Measurements from ENCODE around the gene ADRA2B. TPM values are rescaled to one million over a fixed set of nuclear protein-coding genes. Genes with fewer than 3 reads are reported as not detected.

The ADRA2B gene
- total and polyA plus RNA-seq, 2 experiments from 2014 or later = 28.5 to 61.8 TPM

- no peak overlapping the region for H3K27ac ChIP-seq
- H3K27me3 ChIP-seq = peaks cover 21% of the 10 kb centered on the region
- no peaks in the 10 kb centered on the region for H3K9me3 ChIP-seq (ENCODE audit: low read depth)
- H3K4me3 ChIP-seq = no peak overlapping the region
- no peaks in the 10 kb centered on the region for H3K36me3 ChIP-seq
- no peak for TF ChIP-seq CTCF (IDR thresholded peaks at IDR 0.05; ENCODE audit: low read depth, low read length)
- DNase-seq (ENCODE audit: low read depth in 1 of 2, low spot score in 1 of 2) = no peak
- no peaks in the 10 kb centered on the region for H3K4me1 ChIP-seq (ENCODE audit: low read depth)
Observed at GRCh38 chr2:96135171-96135570, 18.8 kb upstream of the ADRA2B start.

GRCh38 chr2:96134421-96134820 is 18.1 kb upstream of the ADRA2B start:
- no peak overlapping the region for H3K4me3 ChIP-seq
- no peaks in the 10 kb centered on the region for H3K36me3 ChIP-seq
- no peaks in the 10 kb centered on the region for H3K4me1 ChIP-seq (ENCODE audit: low read depth)
- DNase-seq (ENCODE audit: low read depth in 1 of 2, low spot score in 1 of 2) = no peak
- no peaks in the 10 kb centered on the region for H3K9me3 ChIP-seq (ENCODE audit: low read depth)
- H3K27me3 ChIP-seq = peaks cover 25% of the 10 kb centered on the region
- H3K27ac ChIP-seq = no peak overlapping the region
- no peak for TF ChIP-seq CTCF (IDR thresholded peaks at IDR 0.05; ENCODE audit: low read depth, low read length)

- H3K4me3 ChIP-seq = no peak overlapping the region
- no peak for DNase-seq (ENCODE audit: low read depth in 1 of 2, low spot score in 1 of 2)
- peaks cover 34% of the 10 kb centered on the region for H3K27me3 ChIP-seq
- no peak overlapping the region for H3K27ac ChIP-seq
- TF ChIP-seq CTCF (IDR thresholded peaks at IDR 0.05; ENCODE audit: low read depth, low read length) = no peak
- no peaks in the 10 kb centered on the region for H3K36me3 ChIP-seq
- no peaks in the 10 kb centered on the region for H3K9me3 ChIP-seq (ENCODE audit: low read depth)
- no peaks in the 10 kb centered on the region for H3K4me1 ChIP-seq (ENCODE audit: low read depth)
Observed at GRCh38 chr2:96131813-96132745, 15.7 kb upstream of the ADRA2B start.

- Histone ChIP-seq H3K4me1 (ENCODE audit: low read depth) (no peaks in the 10 kb centered on the region), H3K36me3 (no peaks in the 10 kb centered on the region), H3K27ac (no peak overlapping the region), H3K4me3 (no peak overlapping the region), H3K27me3 (peaks cover 35% of the 10 kb centered on the region), H3K9me3 (ENCODE audit: low read depth) (no peaks in the 10 kb centered on the region)
- no peak for DNase-seq (ENCODE audit: low read depth in 1 of 2, low spot score in 1 of 2)
- no peak for TF ChIP-seq CTCF (IDR thresholded peaks at IDR 0.05; ENCODE audit: low read depth, low read length)
Observed at GRCh38 chr2:96131152-96131812, 14.9 kb upstream of the ADRA2B start.

GRCh38 chr2:96130483-96130882 is 14.1 kb upstream of the ADRA2B start:
- no peak for DNase-seq (ENCODE audit: low read depth in 1 of 2, low spot score in 1 of 2)
- H3K27ac ChIP-seq = no peak overlapping the region
- no peaks in the 10 kb centered on the region for H3K4me1 ChIP-seq (ENCODE audit: low read depth)
- H3K9me3 ChIP-seq (ENCODE audit: low read depth) = no peaks in the 10 kb centered on the region
- peaks cover 34% of the 10 kb centered on the region for H3K27me3 ChIP-seq
- no peak for TF ChIP-seq CTCF (IDR thresholded peaks at IDR 0.05; ENCODE audit: low read depth, low read length)
- H3K36me3 ChIP-seq = no peaks in the 10 kb centered on the region
- no peak overlapping the region for H3K4me3 ChIP-seq
